KMS-11 (cell line): ENCODE measurements around the gene HDAC4.

ENCODE experiments used
- H2AFZ ChIP-seq: fragments of 200-600 bp; sonication (generic); 2 replicates; pipeline ENCODE4 v1.6.1; 2016; ENCODE audit warnings: antibody characterized with exemption, mixed run types, low read depth
- H3K27ac ChIP-seq: fragments of 200-600 bp; sonication (generic); 2 replicates; pipeline ENCODE4 v1.6.1; 2016; ENCODE audit warnings: mild to moderate bottlenecking, mixed run types
- H3K27me3 ChIP-seq: fragments of 200-600 bp; sonication (generic); 2 replicates; pipeline ENCODE4 v1.6.1; 2017; ENCODE audit warnings: mild to moderate bottlenecking, low read depth, mixed run types, moderate library complexity; ENCODE audit not compliant: insufficient read depth
- H3K36me3 ChIP-seq: fragments of 200-600 bp; sonication (generic); 2 replicates; pipeline ENCODE4 v1.6.1; 2017; ENCODE audit warnings: mild to moderate bottlenecking, mixed run types; ENCODE audit not compliant: insufficient read depth
- H3K4me1 ChIP-seq: fragments of 200-600 bp; sonication (generic); 2 replicates; pipeline ENCODE4 v1.6.1; 2016; ENCODE audit warnings: mild to moderate bottlenecking, low read depth, mixed run types; ENCODE audit not compliant: poor library complexity, severe bottlenecking
- H3K4me2 ChIP-seq: fragments of 200-600 bp; sonication (generic); 2 replicates; pipeline ENCODE4 v1.7.0; 2016; ENCODE audit warnings: mild to moderate bottlenecking, mixed run types
- H3K4me3 ChIP-seq: fragments of 200-600 bp; sonication (generic); IDR thresholded peaks from 2 replicates; pipeline ENCODE4 v1.6.1; 2017; ENCODE audit warnings: low read depth, low read length, mixed read lengths; ENCODE audit not compliant: insufficient read depth
- H3K79me2 ChIP-seq: fragments of 200-600 bp; sonication (generic); 2 replicates; pipeline ENCODE4 v1.6.1; 2016; ENCODE audit warnings: low read depth, mixed run types; ENCODE audit not compliant: insufficient read depth
- H3K9ac ChIP-seq: fragments of 200-600 bp; sonication (generic); 2 replicates; pipeline ENCODE4 v1.6.1; 2016; ENCODE audit warnings: mild to moderate bottlenecking, mixed run types
- H4K20me1 ChIP-seq: fragments of 200-600 bp; sonication (generic); 2 replicates; pipeline ENCODE4 v1.6.1; 2016; ENCODE audit warnings: mild to moderate bottlenecking, mixed run types; ENCODE audit not compliant: insufficient read depth
- CTCF ChIP-seq: fragments of 200-600 bp; sonication (generic); conservative IDR thresholded peaks from 2 replicates; pipeline ENCODE4 v1.6.1; 2017; ENCODE audit warnings: low read depth, mild to moderate bottlenecking, antibody characterized with exemption, low read length, moderate library complexity, mixed read lengths

Gene HDAC4

GRCh38 chr2:239142296-239142695 lies 258.5 kb downstream of the HDAC4 start:
- no peak overlapping the region for H3K4me3 ChIP-seq
- no peak overlapping the region for H2AFZ ChIP-seq
- H4K20me1 ChIP-seq, result no peaks in the 10 kb centered on the region
- H3K79me2 ChIP-seq, result no peaks in the 10 kb centered on the region
- H3K36me3 ChIP-seq, result no peaks in the 10 kb centered on the region
- no peak overlapping the region for H3K4me2 ChIP-seq
- no peak overlapping the region for H3K27ac ChIP-seq
- no peak for TF ChIP-seq CTCF
- H3K9ac ChIP-seq, result no peak overlapping the region
- no peaks in the 10 kb centered on the region for H3K27me3 ChIP-seq
- peaks cover 40% of the 10 kb centered on the region for H3K4me1 ChIP-seq

- Histone ChIP-seq H3K4me3 (no peak overlapping the region), H4K20me1 (no peaks in the 10 kb centered on the region), H3K27ac (no peak overlapping the region), H3K27me3 (no peaks in the 10 kb centered on the region), H2AFZ (no peak overlapping the region), H3K4me1 (peaks cover 29% of the 10 kb centered on the region), H3K36me3 (no peaks in the 10 kb centered on the region), H3K4me2 (no peak overlapping the region), H3K9ac (no peak overlapping the region), H3K79me2 (no peaks in the 10 kb centered on the region)
- no peak for TF ChIP-seq CTCF
Observed at GRCh38 chr2:239141021-239141760, 259.6 kb downstream of the HDAC4 start.

- Histone ChIP-seq H3K4me1 (peaks cover 23% of the 10 kb centered on the region), H3K4me3 (no peak overlapping the region), H3K79me2 (no peaks in the 10 kb centered on the region), H3K4me2 (no peak overlapping the region), H3K27ac (no peak overlapping the region), H3K36me3 (no peaks in the 10 kb centered on the region; the same call in 1 of the 2 replicates), H3K9ac (no peak overlapping the region), H2AFZ (no peak overlapping the region), H3K27me3 (no peaks in the 10 kb centered on the region), H4K20me1 (no peaks in the 10 kb centered on the region)
- TF ChIP-seq CTCF, result no peak
Observed at GRCh38 chr2:239140346-239141020, 260.3 kb downstream of the HDAC4 start.

GRCh38 chr2:239139566-239139965 lies 261.3 kb downstream of the HDAC4 start:
- Histone ChIP-seq H3K27me3 (no peaks in the 10 kb centered on the region), H4K20me1 (no peaks in the 10 kb centered on the region), H3K27ac (no peak overlapping the region), H3K79me2 (no peaks in the 10 kb centered on the region), H3K9ac (no peak overlapping the region), H3K4me2 (no peak overlapping the region), H3K4me1 (peaks cover 14% of the 10 kb centered on the region), H3K4me3 (no peak overlapping the region), H3K36me3 (no peaks in the 10 kb centered on the region; the same call in 1 of the 2 replicates), H2AFZ (no peak overlapping the region)
- TF ChIP-seq CTCF, result no peak
